Neuronal stem cell (in vitro differentiated cells): Measurements from ENCODE around the gene PGAP3.
A peak's percentile ranks its signal among the peaks of the same experiment; 100 is the strongest.

ENCODE experiments used
- DNase-seq: peaks from one replicate; pipeline ENCODE4 v3.0.0-alpha.2; 2013; ENCODE audit warnings: low spot score
- H2AFZ ChIP-seq: one replicate; pipeline ENCODE4 v1.6.1; 2013; ENCODE audit warnings: mild to moderate bottlenecking, low read length, inconsistent platforms
- H2AK5ac ChIP-seq: 2 replicates; pipeline ENCODE4 v1.6.1; 2013; ENCODE audit warnings: low read depth, mild to moderate bottlenecking, inconsistent platforms, low read length, moderate library complexity, mixed read lengths
- H2BK120ac ChIP-seq: 2 replicates; pipeline ENCODE4 v1.6.1; 2013; ENCODE audit warnings: low read depth, mild to moderate bottlenecking, inconsistent platforms, low read length, moderate library complexity, mixed read lengths
- H2BK12ac ChIP-seq: one replicate; pipeline ENCODE4 v1.6.1; 2013; ENCODE audit warnings: low read length, inconsistent platforms
- H2BK15ac ChIP-seq: 2 replicates; pipeline ENCODE4 v1.6.1; 2013; ENCODE audit warnings: mild to moderate bottlenecking, low read length, inconsistent platforms, mixed read lengths
- H2BK5ac ChIP-seq: one replicate; pipeline ENCODE4 v1.6.1; 2013; ENCODE audit warnings: inconsistent platforms, mild to moderate bottlenecking, low read length, moderate library complexity
- H3K14ac ChIP-seq: one replicate; pipeline ENCODE4 v1.6.1; 2013; ENCODE audit warnings: low read length, inconsistent platforms
- H3K18ac ChIP-seq: 2 replicates; pipeline ENCODE4 v1.6.1; 2013; ENCODE audit warnings: low read length, inconsistent platforms
- H3K23ac ChIP-seq: 2 replicates; pipeline ENCODE4 v1.6.1; 2013; ENCODE audit warnings: low read depth, mild to moderate bottlenecking, mixed read lengths, low read length, inconsistent platforms; ENCODE audit not compliant: poor library complexity
- H3K27ac ChIP-seq: replicated peaks from 3 replicates; pipeline ENCODE4 v1.5.1; 2013; ENCODE audit warnings: low read length, inconsistent platforms
- H3K27me3 ChIP-seq, 3 experiments: 2 replicates each; pipeline ENCODE4 v1.6.1; 2013; ENCODE audit warnings: low read length in 3 of 3, mild to moderate bottlenecking in 2 of 3, inconsistent platforms in 1 of 3, low read depth in 1 of 3, mixed read lengths in 1 of 3, moderate library complexity in 1 of 3; ENCODE audit not compliant: control insufficient read depth in 3 of 3, insufficient read depth in 3 of 3
- H3K36me3 ChIP-seq, 2 donors: replicated peaks in 1 of 2; 2 replicates each; pipeline ENCODE4 v1.6.1; 2013; ENCODE audit warnings: low read length in 2 of 2; ENCODE audit not compliant: control insufficient read depth in 2 of 2, insufficient read depth in 2 of 2
- H3K4ac ChIP-seq: 2 replicates; pipeline ENCODE4 v1.6.1; 2013; ENCODE audit warnings: inconsistent platforms, mild to moderate bottlenecking, low read length, moderate library complexity
- H3K4me1 ChIP-seq, 2 donors: 1 replicate in 1 of 2; 2 replicates in 1 of 2; pipeline ENCODE4 v1.6.1; 2013; ENCODE audit warnings: low read length in 2 of 2, low read depth in 1 of 2; ENCODE audit not compliant: control insufficient read depth in 2 of 2, insufficient read depth in 1 of 2
- H3K4me2 ChIP-seq: one replicate; pipeline ENCODE4 v1.6.1; 2013; ENCODE audit warnings: mild to moderate bottlenecking, low read length, inconsistent platforms; ENCODE audit not compliant: insufficient read depth, poor library complexity, severe bottlenecking
- H3K4me3 ChIP-seq, 2 donors: 2 replicates each; pipeline ENCODE4 v1.5.1; 2013; ENCODE audit warnings: low read length in 2 of 2, mild to moderate bottlenecking in 2 of 2, inconsistent platforms in 1 of 2, moderate library complexity in 1 of 2
- H3K79me1 ChIP-seq: one replicate; pipeline ENCODE4 v1.6.1; 2013; ENCODE audit warnings: low read depth, mild to moderate bottlenecking, inconsistent platforms, low read length, moderate library complexity
- H3K9ac ChIP-seq: one replicate; pipeline ENCODE4 v1.6.1; 2013; ENCODE audit warnings: mild to moderate bottlenecking, low read depth, low read length, inconsistent platforms; ENCODE audit not compliant: poor library complexity
- H3K9me3 ChIP-seq, 2 donors: replicated peaks in 1 of 2; 2 replicates each; pipeline versions ENCODE3 to v1.6.1; 2013; ENCODE audit warnings: low read length in 2 of 2, mild to moderate bottlenecking in 2 of 2, inconsistent platforms in 1 of 2, low read depth in 1 of 2, mixed read lengths in 1 of 2, moderate library complexity in 1 of 2; ENCODE audit not compliant: control insufficient read depth in 2 of 2, insufficient read depth in 1 of 2
- H4K8ac ChIP-seq: one replicate; pipeline ENCODE4 v1.6.1; 2013; ENCODE audit warnings: low read depth, mild to moderate bottlenecking, inconsistent platforms, low read length, moderate library complexity
- H4K91ac ChIP-seq: one replicate; pipeline ENCODE4 v1.6.1; 2013; ENCODE audit warnings: low read length, low read depth, mild to moderate bottlenecking, inconsistent platforms; ENCODE audit not compliant: poor library complexity
- WGBS, 2 donors: extraction: QIAGEN DNeasy Blood & Tissue Kit; methylation state at CpG; one replicate each; pipeline ENCODE4 v1.1.7; 2013; ENCODE audit warnings: missing lambda C conversion rate in 2 of 2, mixed read lengths in 1 of 2; ENCODE audit not compliant: insufficient read length in 2 of 2, insufficient replicate concordance in 1 of 2; ENCODE audit errors: extremely low coverage in 2 of 2; 5-methylcytosine and 5-hydroxymethylcytosine counted together

Gene PGAP3

DNA sequence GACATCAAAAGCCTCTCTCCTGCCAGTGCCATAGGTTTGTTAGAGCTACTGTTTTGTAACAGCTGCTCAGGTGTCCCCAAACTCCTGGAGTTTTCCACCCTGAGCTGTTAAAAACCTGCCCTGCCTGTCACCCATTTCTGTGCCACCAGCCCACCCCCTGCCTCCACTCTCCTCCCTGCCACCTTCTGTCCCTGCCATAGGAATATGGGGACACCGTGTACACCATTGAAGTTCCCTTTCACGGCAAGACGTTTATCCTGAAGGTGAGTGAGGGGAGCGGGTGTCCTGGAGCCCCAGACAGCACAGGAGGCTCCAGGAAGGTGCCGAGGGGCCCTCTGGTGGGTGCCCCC, 27.9 kb downstream of the PGAP3 start:
- no peak overlapping the region for H3K4ac ChIP-seq
- no peak overlapping the region for H3K14ac ChIP-seq
- H3K4me2 ChIP-seq = no peak overlapping the region

DNA sequence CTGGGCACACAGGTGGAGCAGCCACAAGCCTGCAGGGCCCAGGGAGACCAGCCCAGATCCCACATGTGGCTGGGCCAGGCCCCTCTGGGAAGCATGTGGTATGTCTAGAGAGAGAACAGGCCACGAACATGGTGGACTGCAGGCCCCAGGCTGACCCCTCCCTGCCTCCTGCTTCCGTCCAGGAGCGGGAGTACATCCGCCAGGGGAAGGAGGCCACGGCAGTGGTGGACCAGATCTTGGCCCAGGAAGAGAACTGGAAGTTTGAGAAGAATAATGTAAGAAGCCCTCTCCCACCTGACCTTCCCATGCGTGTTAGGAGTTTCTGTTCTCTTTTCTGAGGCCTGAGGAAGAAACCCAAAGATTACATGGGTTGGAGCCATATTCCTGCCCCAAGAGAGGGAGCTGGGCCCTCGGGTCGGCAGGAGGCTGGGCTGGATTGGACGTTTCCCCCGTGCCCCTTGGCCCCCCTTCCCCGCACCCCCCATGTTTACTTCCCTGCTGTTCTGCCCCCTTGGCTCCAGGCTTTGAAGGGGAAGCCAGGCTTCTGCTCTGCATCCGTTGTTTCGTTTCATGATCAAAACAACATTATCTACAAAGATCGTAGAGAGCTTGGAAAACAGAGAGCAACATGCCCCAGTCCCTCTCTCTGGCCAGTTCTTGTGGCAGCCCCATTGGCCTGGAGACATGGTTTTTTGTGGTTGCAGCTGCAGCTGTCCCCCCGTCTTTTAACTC, 28.4 kb downstream of the PGAP3 start:
- H2BK15ac ChIP-seq = no peak overlapping the region
- no peak overlapping the region for H3K9ac ChIP-seq
- H3K14ac ChIP-seq = no peak overlapping the region
- WGBS, 2 donors = no CpG with 5 or more reads among the region's 15 CpGs
- H4K91ac ChIP-seq = no peak overlapping the region
- no peaks in the 10 kb centered on the region for H3K9me3 ChIP-seq
- H3K23ac ChIP-seq = no peak overlapping the region
- no peak overlapping the region for H2BK120ac ChIP-seq
- H3K36me3 ChIP-seq = peaks cover 37 to 72% of the 10 kb centered on the region in 2 donors
- no peak overlapping the region for H3K27ac ChIP-seq
- H3K4me3 ChIP-seq = no peak overlapping the region
- peaks cover 0 to 21% of the 10 kb centered on the region in 2 donors for H3K4me1 ChIP-seq
- no peak overlapping the region for H2BK12ac ChIP-seq
- H3K4me2 ChIP-seq = no peak overlapping the region
- peaks cover 11% of the 10 kb centered on the region for H3K79me1 ChIP-seq
- no peak overlapping the region for H3K18ac ChIP-seq
- H3K4ac ChIP-seq = no peak overlapping the region
- DNase-seq = no peak
- no peaks in the 10 kb centered on the region for H3K27me3 ChIP-seq
- no peak overlapping the region for H2AFZ ChIP-seq
- no peak overlapping the region for H2AK5ac ChIP-seq
- H2BK5ac ChIP-seq = no peak overlapping the region
- no peak overlapping the region for H4K8ac ChIP-seq

More for the DNA sequence above, 27.9 kb downstream of the PGAP3 start:
- Histone ChIP-seq H3K27me3 (no peaks in the 10 kb centered on the region), H3K18ac (no peak overlapping the region), H2AK5ac (no peak overlapping the region), H3K9ac (peak overlapping the region; percentile 70), H2BK120ac (no peak overlapping the region), H2AFZ (no peak overlapping the region), H4K91ac (no peak overlapping the region), H3K4me3 (no peak overlapping the region), H2BK12ac (no peak overlapping the region), H3K4me1 (peaks cover 0 to 17% of the 10 kb centered on the region in 2 donors), H3K79me1 (peaks cover 11% of the 10 kb centered on the region), H2BK5ac (no peak overlapping the region), H3K23ac (peak overlapping the region; percentile 34), H3K9me3 (no peaks in the 10 kb centered on the region), H2BK15ac (no peak overlapping the region), H3K36me3 (peaks cover 37 to 67% of the 10 kb centered on the region in 2 donors), H3K27ac (no peak overlapping the region), H4K8ac (no peak overlapping the region)
- no CpG with 5 or more reads among the region's 5 CpGs for WGBS, 2 donors
- DNase-seq = no peak

DNA sequence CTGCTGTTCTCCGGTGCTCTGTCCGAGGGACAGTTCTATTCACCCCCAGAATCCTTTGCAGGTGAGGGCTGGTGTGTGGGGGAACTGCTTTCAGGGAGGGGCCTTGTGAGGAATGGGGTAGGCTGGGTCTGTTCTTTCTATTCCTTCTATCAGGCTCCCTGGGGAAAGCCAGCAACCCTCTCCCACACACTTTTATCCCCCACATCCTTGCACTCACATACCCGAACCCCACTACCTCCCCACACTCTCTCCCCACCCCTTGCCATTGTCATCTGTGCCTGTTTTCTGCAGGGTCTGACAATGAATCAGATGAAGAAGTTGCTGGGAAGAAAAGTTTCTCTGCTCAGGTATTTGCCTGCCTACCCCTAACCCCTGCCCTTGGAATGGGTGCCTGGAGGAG, 29.1 kb downstream of the PGAP3 start:
- Histone ChIP-seq H3K9me3 (no peaks in the 10 kb centered on the region), H2BK120ac (no peak overlapping the region), H3K18ac (no peak overlapping the region), H2BK12ac (no peak overlapping the region), H3K36me3 (peaks cover 37 to 76% of the 10 kb centered on the region in 2 donors), H3K4me1 (peaks cover 3 to 20% of the 10 kb centered on the region in 2 donors), H2AFZ (no peak overlapping the region), H4K8ac (no peak overlapping the region), H3K27ac (no peak overlapping the region), H3K4me3 (no peak overlapping the region), H2AK5ac (no peak overlapping the region), H3K9ac (no peak overlapping the region), H2BK15ac (no peak overlapping the region), H3K4ac (no peak overlapping the region), H3K23ac (no peak overlapping the region), H3K79me1 (peaks cover 13% of the 10 kb centered on the region), H3K4me2 (no peak overlapping the region), H3K14ac (no peak overlapping the region), H2BK5ac (no peak overlapping the region), H4K91ac (no peak overlapping the region), H3K27me3 (no peaks in the 10 kb centered on the region)
- DNase-seq = no peak
- 88% methylated on average over 1 of the region's 3 CpGs; no CpG with 5 or more reads in 1 of the 2 donors for WGBS, 2 donors

DNA sequence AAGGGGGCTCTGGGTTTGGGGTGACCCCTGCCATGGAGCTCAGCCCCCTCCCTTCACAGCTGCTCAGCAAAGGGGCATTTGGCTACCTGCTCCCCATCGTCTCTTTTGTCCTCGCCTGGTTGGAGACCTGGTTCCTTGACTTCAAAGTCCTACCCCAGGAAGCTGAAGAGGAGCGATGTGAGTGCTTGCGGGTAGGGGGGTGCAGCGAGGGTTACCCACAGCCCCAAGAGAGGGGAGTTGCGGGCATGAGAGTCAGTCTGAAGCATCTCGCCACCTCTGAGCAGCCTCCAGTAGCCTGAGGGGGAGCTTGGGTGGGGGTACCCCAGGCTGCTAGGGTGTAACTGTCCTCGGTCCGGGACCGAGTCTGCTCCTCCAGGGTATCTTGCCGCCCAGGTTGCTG, 29.5 kb downstream of the PGAP3 start:
- no peak overlapping the region for H3K4ac ChIP-seq
- no peak overlapping the region for H4K8ac ChIP-seq
- peaks cover 15% of the 10 kb centered on the region for H3K79me1 ChIP-seq
- no peak overlapping the region for H3K4me3 ChIP-seq
- no peak overlapping the region for H2BK120ac ChIP-seq
- no peak overlapping the region for H2BK5ac ChIP-seq
- H3K4me1 ChIP-seq = peaks cover 5 to 22% of the 10 kb centered on the region in 2 donors
- no peak overlapping the region for H3K27ac ChIP-seq
- no peak overlapping the region for H3K14ac ChIP-seq
- H2AFZ ChIP-seq = no peak overlapping the region
- H2BK12ac ChIP-seq = no peak overlapping the region
- no peak overlapping the region for H3K23ac ChIP-seq
- no CpG with 5 or more reads among the region's 11 CpGs for WGBS, 2 donors
- no peaks in the 10 kb centered on the region for H3K9me3 ChIP-seq
- no peaks in the 10 kb centered on the region for H3K27me3 ChIP-seq
- peaks cover 37 to 76% of the 10 kb centered on the region in 2 donors for H3K36me3 ChIP-seq
- no peak for DNase-seq
- H3K9ac ChIP-seq = no peak overlapping the region
- H3K18ac ChIP-seq = no peak overlapping the region
- H4K91ac ChIP-seq = no peak overlapping the region
- no peak overlapping the region for H2AK5ac ChIP-seq
- no peak overlapping the region for H3K4me2 ChIP-seq
- no peak overlapping the region for H2BK15ac ChIP-seq
